ENCODE results near the gene TIMM17A. TPM values are rescaled to one million over a fixed set of nuclear protein-coding genes. Genes with fewer than 3 reads are reported as not detected.

The TIMM17A gene
- total RNA-seq, 2 experiments from 2014 or later = 51.9 to 70.6 TPM

- no peak overlapping the region for H3K27ac Mint-ChIP-seq
- intact Hi-C loops (cut with DNase I, micrococcal nuclease) = no loop called here
- CTCF ChIA-PET = interaction anchor here (0.7 to 3.1 kb wide), 7 partner anchors 8 to 127 kb away, joined by 3 to 13 read pairs (median 3); no protein-coding TSS in a partner anchor
- DNase-seq (no peak), ATAC-seq (no peak)
- peaks cover 18% of the 10 kb centered on the region for H3K36me3 Mint-ChIP-seq (ENCODE audit: low read depth)
- H3K4me1 Mint-ChIP-seq = no peaks in the 10 kb centered on the region
- POLR2A ChIA-PET = no interaction called here
- no peaks in the 10 kb centered on the region for H3K27me3 Mint-ChIP-seq
- H3K4me3 Mint-ChIP-seq = no peak overlapping the region
- no peaks in the 10 kb centered on the region for H3K9me3 Mint-ChIP-seq (ENCODE audit: low read depth)
Measured at GRCh38 chr1:202007805-202008489, 52.6 kb downstream of the TIMM17A start.

DNA sequence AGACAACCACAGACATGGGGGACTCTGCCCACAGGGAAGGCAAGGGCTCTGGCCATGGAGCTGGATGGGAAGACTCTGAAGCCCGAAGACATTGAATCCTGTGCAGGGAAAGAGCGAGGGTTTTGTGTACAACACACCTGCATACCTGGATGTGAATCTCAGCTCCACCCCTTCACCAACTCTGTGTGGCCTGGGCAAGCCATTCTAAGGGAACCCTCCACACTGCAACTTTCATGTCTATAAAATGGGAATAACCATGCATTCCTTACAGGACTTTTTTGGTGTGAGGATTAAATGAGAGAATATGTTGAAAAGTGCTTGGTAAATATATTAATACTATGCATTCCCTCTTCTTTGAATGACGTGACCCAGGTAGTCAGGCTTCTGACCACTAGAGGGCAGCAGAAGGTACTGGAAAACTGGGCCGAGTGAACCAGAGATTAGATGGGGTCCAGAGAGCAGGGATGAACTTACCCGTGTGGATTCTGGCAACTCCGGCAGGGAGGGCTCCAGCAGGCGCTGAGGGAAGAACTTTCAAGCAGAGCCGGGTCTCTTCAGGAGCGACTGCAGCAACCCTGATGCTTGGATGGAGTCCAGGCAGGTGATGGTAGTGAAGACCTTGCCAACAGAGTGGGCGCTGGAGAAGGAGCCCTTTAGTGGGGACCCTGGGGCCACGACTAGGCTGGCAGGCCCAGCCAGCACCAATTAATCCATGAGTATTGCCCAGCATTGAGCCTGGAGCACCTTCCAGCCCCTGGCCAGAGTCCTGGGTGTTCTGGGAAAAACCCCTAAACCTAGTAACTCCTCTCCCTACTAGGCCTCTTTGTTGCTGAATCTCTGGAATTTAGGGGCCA, 54.2 kb downstream of the TIMM17A start:
- ATAC-seq = peak; percentile 78
- intact Hi-C loops (cut with DNase I, micrococcal nuclease) = loop anchor here (1.0 kb wide), 2 partner anchors 110 to 126 kb away; no protein-coding TSS in a partner anchor
- POLR2A ChIA-PET = no interaction called here
- Mint-ChIP-seq H3K4me3 (no peak overlapping the region), H3K27me3 (no peaks in the 10 kb centered on the region), H3K36me3 (ENCODE audit: low read depth) (peaks cover 8% of the 10 kb centered on the region), H3K9me3 (ENCODE audit: low read depth) (no peaks in the 10 kb centered on the region), H3K27ac (no peak overlapping the region), H3K4me1 (no peaks in the 10 kb centered on the region)
- CTCF ChIA-PET = interaction anchor here (0.7 to 3.5 kb wide), 8 partner anchors 9 to 682 kb away, joined by 3 to 24 read pairs (median 6); no protein-coding TSS in a partner anchor
- DNase-seq = peak; percentile 76

DNA sequence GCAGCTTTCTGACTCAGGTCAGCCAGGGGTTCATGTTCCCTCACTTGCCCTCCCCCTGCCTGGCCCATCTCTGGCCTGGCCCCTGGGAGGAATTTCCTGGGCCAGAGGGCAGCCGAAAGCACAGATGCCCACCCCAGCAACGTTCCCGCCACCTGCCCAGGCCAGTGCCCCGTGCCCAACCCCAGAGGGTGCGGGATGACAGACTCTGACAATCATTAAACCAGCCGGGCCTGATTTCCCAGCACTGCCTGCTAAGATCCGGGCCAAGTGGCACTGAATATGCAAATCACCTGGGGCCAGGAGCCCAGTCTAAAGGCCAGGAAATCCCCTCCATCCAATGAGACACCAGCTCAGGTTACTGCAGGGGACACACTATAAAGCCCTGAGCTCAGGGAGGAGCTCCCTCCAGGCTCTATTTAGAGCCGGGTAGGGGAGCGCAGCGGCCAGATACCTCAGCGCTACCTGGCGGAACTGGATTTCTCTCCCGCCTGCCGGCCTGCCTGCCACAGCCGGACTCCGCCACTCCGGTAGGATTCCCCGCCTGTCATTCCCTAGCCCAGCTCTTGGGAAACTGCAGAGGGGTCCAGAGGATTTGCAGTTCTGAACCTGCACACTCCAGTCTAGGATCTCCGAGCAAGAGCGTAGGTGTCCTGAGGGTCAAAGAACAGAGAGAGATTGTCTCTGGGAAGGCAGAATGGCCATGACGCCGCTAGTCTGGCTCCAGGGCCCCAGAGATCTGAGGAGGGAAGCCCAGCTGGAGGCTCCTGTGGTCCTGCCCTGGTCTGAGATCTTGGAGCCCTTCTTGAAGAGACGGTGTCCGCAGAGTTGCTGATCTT, 55.1 kb downstream of the TIMM17A start, which contains the start of gene ELF3:
Gene ELF3 (plus strand): TSS at position 408 of the 836 bp plus-strand sequence. CDS start 550 bp downstream, outside the sequence.
- no peak for ATAC-seq
- no peak for DNase-seq
- intact Hi-C loops (cut with DNase I, micrococcal nuclease) = no loop called here
- POLR2A ChIA-PET = no interaction called here
- Mint-ChIP-seq H3K4me1 (no peaks in the 10 kb centered on the region), H3K27me3 (no peaks in the 10 kb centered on the region), H3K27ac (no peak within 1 kb of the TSS), H3K36me3 (ENCODE audit: low read depth) (peaks cover 4% of the 10 kb centered on the region), H3K4me3 (no peak within 1 kb of the TSS), H3K9me3 (ENCODE audit: low read depth) (no peaks in the 10 kb centered on the region)
- CTCF ChIA-PET = interaction anchor here (0.8 to 3.5 kb wide), 6 partner anchors 10 to 125 kb away, joined by 3 to 24 read pairs (median 4); partner anchors contain the start of gene RNPEP

- no peaks in the 10 kb centered on the region for H3K27me3 Mint-ChIP-seq
- H3K9me3 Mint-ChIP-seq (ENCODE audit: low read depth) = no peaks in the 10 kb centered on the region
- DNase-seq (no peak), ATAC-seq (no peak)
- no peak overlapping the region for H3K4me3 Mint-ChIP-seq
- intact Hi-C loops (cut with DNase I, micrococcal nuclease) = no loop called here
- H3K36me3 Mint-ChIP-seq (ENCODE audit: low read depth) = no peaks in the 10 kb centered on the region
- H3K27ac Mint-ChIP-seq = no peak overlapping the region
- ChIA-PET CTCF (interaction anchor here (0.9 to 3.5 kb wide), 3 partner anchors 12 to 56 kb away, joined by 3 to 24 read pairs (median 3); no protein-coding TSS in a partner anchor), POLR2A (no interaction called here)
- no peaks in the 10 kb centered on the region for H3K4me1 Mint-ChIP-seq
Measured at GRCh38 chr1:202011994-202012393, 56.7 kb downstream of the TIMM17A start.

- Mint-ChIP-seq H3K27me3 (no peaks in the 10 kb centered on the region), H3K36me3 (ENCODE audit: low read depth) (no peaks in the 10 kb centered on the region), H3K4me1 (no peaks in the 10 kb centered on the region), H3K4me3 (no peak overlapping the region), H3K27ac (no peak overlapping the region), H3K9me3 (ENCODE audit: low read depth) (no peaks in the 10 kb centered on the region)
- DNase-seq = no peak
- CTCF ChIA-PET = interaction anchor here (0.9 to 3.5 kb wide), 3 partner anchors 13 to 56 kb away, joined by 3 to 24 read pairs (median 3); no protein-coding TSS in a partner anchor
- POLR2A ChIA-PET = no interaction called here
- intact Hi-C loops (cut with DNase I, micrococcal nuclease) = no loop called here
- no peak for ATAC-seq
Measured at GRCh38 chr1:202012544-202013478, 57.5 kb downstream of the TIMM17A start.

DNA sequence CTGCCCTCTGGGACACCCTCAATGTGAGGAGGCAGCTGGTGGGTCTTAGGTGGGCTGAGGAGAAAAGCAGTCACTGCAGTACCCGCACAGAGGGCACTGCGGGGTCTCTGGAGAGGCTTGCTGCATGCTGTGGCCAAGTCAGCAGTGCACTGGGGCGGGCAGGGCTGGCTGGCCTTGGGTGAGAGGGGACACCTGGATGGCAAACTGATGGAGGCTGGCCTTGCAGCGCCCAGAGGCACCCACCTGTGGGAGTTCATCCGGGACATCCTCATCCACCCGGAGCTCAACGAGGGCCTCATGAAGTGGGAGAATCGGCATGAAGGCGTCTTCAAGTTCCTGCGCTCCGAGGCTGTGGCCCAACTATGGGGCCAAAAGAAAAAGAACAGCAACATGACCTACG, 58.3 kb downstream of the TIMM17A start:
- H3K27ac Mint-ChIP-seq = no peak overlapping the region
- no peaks in the 10 kb centered on the region for H3K36me3 Mint-ChIP-seq (ENCODE audit: low read depth)
- intact Hi-C loops (cut with DNase I, micrococcal nuclease) = no loop called here
- DNase-seq (no peak), ATAC-seq (no peak)
- H3K4me1 Mint-ChIP-seq = no peaks in the 10 kb centered on the region
- no peak overlapping the region for H3K4me3 Mint-ChIP-seq
- POLR2A ChIA-PET = no interaction called here
- no peaks in the 10 kb centered on the region for H3K27me3 Mint-ChIP-seq
- CTCF ChIA-PET = interaction anchor here (1.2 to 1.8 kb wide), 2 partner anchors 14 to 55 kb away, joined by 3 read pairs; no protein-coding TSS in a partner anchor
- no peaks in the 10 kb centered on the region for H3K9me3 Mint-ChIP-seq (ENCODE audit: low read depth)

GRCh38 chr1:202014060-202014459, 58.8 kb downstream of the TIMM17A start:
- H3K9me3 Mint-ChIP-seq (ENCODE audit: low read depth) = no peaks in the 10 kb centered on the region
- no peaks in the 10 kb centered on the region for H3K4me1 Mint-ChIP-seq
- H3K36me3 Mint-ChIP-seq (ENCODE audit: low read depth) = no peaks in the 10 kb centered on the region
- DNase-seq (no peak), ATAC-seq (no peak)
- H3K4me3 Mint-ChIP-seq = no peak overlapping the region
- no peak overlapping the region for H3K27ac Mint-ChIP-seq
- CTCF ChIA-PET = interaction anchor here (1.2 kb wide), 1 partner anchor 14 kb away, joined by 3 read pairs; no protein-coding TSS in a partner anchor
- POLR2A ChIA-PET = no interaction called here
- H3K27me3 Mint-ChIP-seq = no peaks in the 10 kb centered on the region
- intact Hi-C loops (cut with DNase I, micrococcal nuclease) = no loop called here

GRCh38 chr1:202014915-202015661, 59.8 kb downstream of the TIMM17A start:
- H3K4me3 Mint-ChIP-seq = no peak overlapping the region
- H3K36me3 Mint-ChIP-seq (ENCODE audit: low read depth) = no peaks in the 10 kb centered on the region
- ChIA-PET POLR2A (no interaction called here), CTCF (interaction anchor here (1.3 kb wide), 1 partner anchor 16 kb away, joined by 5 read pairs; no protein-coding TSS in a partner anchor)
- ATAC-seq (no peak), DNase-seq (no peak)
- intact Hi-C loops (cut with DNase I, micrococcal nuclease) = no loop called here
- H3K9me3 Mint-ChIP-seq (ENCODE audit: low read depth) = no peaks in the 10 kb centered on the region
- no peaks in the 10 kb centered on the region for H3K4me1 Mint-ChIP-seq
- H3K27me3 Mint-ChIP-seq = no peaks in the 10 kb centered on the region
- H3K27ac Mint-ChIP-seq = no peak overlapping the region

- intact Hi-C loops (cut with DNase I, micrococcal nuclease) = no loop called here
- no peaks in the 10 kb centered on the region for H3K9me3 Mint-ChIP-seq (ENCODE audit: low read depth)
- no peaks in the 10 kb centered on the region for H3K27me3 Mint-ChIP-seq
- ChIA-PET POLR2A (no interaction called here), CTCF (interaction anchor here (1.2 to 1.3 kb wide), 2 partner anchors 16 to 139 kb away, joined by 3 to 5 read pairs; no protein-coding TSS in a partner anchor)
- no peak for DNase-seq
- no peaks in the 10 kb centered on the region for H3K36me3 Mint-ChIP-seq (ENCODE audit: low read depth)
- H3K4me1 Mint-ChIP-seq = no peaks in the 10 kb centered on the region
- H3K4me3 Mint-ChIP-seq = no peak overlapping the region
- H3K27ac Mint-ChIP-seq = no peak overlapping the region
- ATAC-seq = no peak
Measured at GRCh38 chr1:202015662-202015937, 60.3 kb downstream of the TIMM17A start.
